Neutrophil (primary cell): Measurements from ENCODE around the gene JDP2.

Source experiments
- H3K27ac ChIP-seq: fragments of 200-600 bp; sonication (generic); 2 replicates; pipeline ENCODE4 v1.5.1; 2016; ENCODE audit warnings: mild to moderate bottlenecking, moderate library complexity
- H3K27me3 ChIP-seq: fragments of 200-600 bp; sonication (generic); 2 replicates; pipeline ENCODE4 v1.6.0; 2016; ENCODE audit warnings: mild to moderate bottlenecking
- H3K36me3 ChIP-seq: fragments of 200-600 bp; sonication (generic); 2 replicates; pipeline ENCODE4 v1.5.1; 2017
- H3K4me1 ChIP-seq, 2 experiments: fragments of 200-600 bp in 1 of 2; sonication (generic) in 1 of 2; 1 replicate in 1 of 2; 2 replicates in 1 of 2; pipeline versions ENCODE4 v1.5.1 to v1.6.1; 2013 to 2016; ENCODE audit warnings: low read depth in 1 of 2, low read length in 1 of 2, mild to moderate bottlenecking in 1 of 2, moderate library complexity in 1 of 2; ENCODE audit not compliant: control insufficient read depth in 1 of 2, insufficient read depth in 1 of 2
- H3K4me3 ChIP-seq, 2 experiments: fragments of 200-600 bp in 1 of 2; sonication (generic) in 1 of 2; 1 replicate in 1 of 2; 2 replicates in 1 of 2; pipeline ENCODE4 v1.5.1; 2013 to 2016; ENCODE audit warnings: low read depth in 1 of 2, low read length in 1 of 2, mild to moderate bottlenecking in 1 of 2, moderate library complexity in 1 of 2
- H3K9me3 ChIP-seq: fragments of 200-600 bp; sonication (generic); 2 replicates; pipeline ENCODE4 v1.5.1; 2016
- CTCF ChIP-seq: fragments of 200-600 bp; sonication (generic); IDR thresholded peaks from 2 replicates; pipeline ENCODE4 v1.5.1; 2016; ENCODE audit warnings: antibody characterized with exemption

The JDP2 gene

GRCh38 chr14:75429562-75429961 is 1.7 kb downstream of the JDP2 start:
- Histone ChIP-seq H3K4me3 (peak overlapping the region; percentile 81), H3K27ac (peak overlapping the region; percentile 96), H3K9me3 (no peaks in the 10 kb centered on the region), H3K27me3 (no peaks in the 10 kb centered on the region), H3K4me1 (peaks cover 41 to 55% of the 10 kb centered on the region in 2 experiments), H3K36me3 (peaks cover 32% of the 10 kb centered on the region)
- TF ChIP-seq CTCF, result no peak

GRCh38 chr14:75430116-75430515 is 2.3 kb downstream of the JDP2 start:
- no peak for TF ChIP-seq CTCF
- Histone ChIP-seq H3K27me3 (no peaks in the 10 kb centered on the region), H3K36me3 (peaks cover 37% of the 10 kb centered on the region), H3K4me1 (peaks cover 47 to 60% of the 10 kb centered on the region in 2 experiments), H3K9me3 (no peaks in the 10 kb centered on the region), H3K27ac (peak overlapping the region; percentile 96), H3K4me3 (peak overlapping the region; percentile 81)

- Histone ChIP-seq H3K27ac (peak overlapping the region; percentile 96), H3K36me3 (peaks cover 37% of the 10 kb centered on the region), H3K9me3 (no peaks in the 10 kb centered on the region), H3K27me3 (no peaks in the 10 kb centered on the region), H3K4me1 (peaks cover 51 to 64% of the 10 kb centered on the region in 2 experiments), H3K4me3 (peak overlapping the region; percentile 81)
- TF ChIP-seq CTCF, result no peak
Measured at GRCh38 chr14:75430526-75430925, 2.7 kb downstream of the JDP2 start.

DNA sequence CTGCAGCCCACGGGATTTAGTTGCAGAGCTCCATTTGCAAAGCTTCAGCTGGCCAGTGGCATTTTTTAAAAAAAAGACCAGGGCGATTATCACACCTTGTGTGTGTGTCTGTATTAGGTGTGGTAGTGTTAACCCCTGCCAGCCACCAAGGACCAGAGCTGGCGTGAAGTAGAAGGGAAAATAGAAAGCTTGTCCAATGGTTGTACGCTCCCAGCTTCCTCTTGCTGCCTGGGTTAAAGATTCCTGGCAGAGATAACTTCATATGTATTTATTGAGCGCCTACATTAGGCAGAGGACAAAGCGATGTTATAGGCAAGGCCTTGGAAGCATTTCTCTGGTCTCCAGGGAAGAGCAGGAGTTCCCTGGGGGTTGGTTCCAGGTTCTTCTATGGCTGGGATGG is 3.2 kb downstream of the JDP2 start:
- Histone ChIP-seq H3K27ac (peak overlapping the region; percentile 96), H3K4me1 (peaks cover 55 to 69% of the 10 kb centered on the region in 2 experiments), H3K4me3 (peak overlapping the region; percentile 2 to 81), H3K27me3 (no peaks in the 10 kb centered on the region), H3K9me3 (no peaks in the 10 kb centered on the region), H3K36me3 (peaks cover 37% of the 10 kb centered on the region)
- TF ChIP-seq CTCF, result no peak

DNA sequence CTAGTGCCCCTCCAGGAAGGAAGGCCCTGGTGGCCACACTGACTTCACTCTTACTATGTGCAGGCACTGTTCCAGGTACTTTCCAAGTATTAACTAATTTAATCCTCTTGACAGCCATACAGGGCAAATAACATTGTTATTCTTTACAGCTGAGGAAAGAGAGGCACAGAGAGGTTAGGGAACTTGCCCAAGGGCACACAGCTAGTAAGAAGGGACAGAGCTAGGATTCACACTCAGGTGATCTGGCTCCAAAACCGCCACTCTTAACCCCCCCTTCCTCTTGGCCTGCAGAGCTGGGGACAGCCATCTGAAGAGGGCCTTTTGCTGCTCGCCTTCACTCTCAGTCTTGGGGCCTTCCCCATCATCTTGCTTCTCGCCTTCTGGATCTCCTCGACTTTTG is 4.0 kb downstream of the JDP2 start:
- H3K27me3 ChIP-seq, result no peaks in the 10 kb centered on the region
- peaks cover 60 to 69% of the 10 kb centered on the region in 2 experiments for H3K4me1 ChIP-seq

More for the DNA sequence above, 4.0 kb downstream of the JDP2 start:
- Histone ChIP-seq H3K27ac (peak overlapping the region; percentile 96), H3K9me3 (no peaks in the 10 kb centered on the region), H3K36me3 (peaks cover 45% of the 10 kb centered on the region), H3K4me3 (no peak overlapping the region)
- TF ChIP-seq CTCF, result no peak
